Superior temporal gyrus (tissue), 1 donor: ENCODE measurements around the gene TM7SF3.
"Not testable (repeated sequence)": the region's sequence is repeated elsewhere in the genome, so short reads cannot be mapped to it uniquely, and the experiment has no call there.

Experiments
- DNase-seq: peaks from one replicate; pipeline ENCODE4 v3.0.0-alpha.2; 2016; ENCODE audit errors: extremely low spot score

TM7SF3 gene

DNA sequence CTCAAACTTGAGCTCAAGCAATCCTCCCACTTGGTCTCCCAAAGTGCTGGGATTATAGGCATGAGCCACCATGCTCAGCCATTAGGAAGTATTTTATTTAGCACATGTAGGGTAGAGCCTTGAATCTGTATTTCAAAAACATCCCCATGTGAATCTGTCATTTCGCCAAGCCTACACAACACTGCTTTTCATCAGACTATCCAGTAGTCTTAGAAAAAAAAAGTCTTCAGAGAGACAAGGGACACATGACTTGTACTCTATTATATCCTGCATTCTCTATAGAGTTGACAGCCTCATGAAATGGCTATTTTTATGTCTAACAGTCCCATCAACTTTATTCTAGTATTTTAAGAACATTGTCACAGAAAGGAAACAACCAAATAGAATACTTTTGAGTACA, 35.4 kb downstream of the TM7SF3 start:
- no peak for DNase-seq

DNA sequence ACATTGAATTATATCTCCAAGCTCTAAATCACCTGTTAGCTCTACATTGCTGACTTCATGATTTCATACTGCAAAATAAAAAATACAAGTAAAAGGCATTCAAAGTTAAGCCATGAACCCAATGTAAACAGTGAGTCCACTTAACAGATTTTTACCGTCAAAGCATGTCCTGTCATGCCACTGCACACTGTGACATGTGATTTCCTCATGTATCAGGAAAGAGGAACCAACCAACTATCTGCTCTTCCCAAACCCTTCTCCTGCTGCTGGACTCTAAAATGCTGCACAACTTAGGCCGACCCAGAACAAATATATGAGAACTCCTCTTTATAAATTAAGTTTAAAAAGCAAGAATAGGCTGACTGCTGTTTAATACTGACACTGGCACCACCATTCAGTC, 37.5 kb downstream of the TM7SF3 start:
- DNase-seq = no peak

DNA sequence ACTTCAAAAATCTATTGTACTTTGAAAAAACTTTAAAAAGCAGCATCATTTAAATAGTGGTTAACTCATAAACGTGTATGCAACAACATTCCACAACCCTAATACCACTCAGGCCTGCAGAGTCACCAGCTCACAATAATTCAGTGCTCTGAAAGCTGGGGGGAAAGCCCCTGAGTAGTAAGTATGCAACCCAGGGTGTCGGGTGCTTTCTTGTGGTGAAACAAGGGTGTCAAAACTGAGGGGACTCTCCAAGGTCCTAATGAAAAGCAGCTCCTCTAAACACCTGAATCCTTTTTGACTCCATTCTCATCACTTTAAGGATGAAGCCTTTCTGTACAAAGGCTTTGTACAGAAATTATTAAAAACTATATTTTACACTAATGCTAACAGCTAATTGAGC, 42.2 kb downstream of the TM7SF3 start:
- no peak for DNase-seq

DNA sequence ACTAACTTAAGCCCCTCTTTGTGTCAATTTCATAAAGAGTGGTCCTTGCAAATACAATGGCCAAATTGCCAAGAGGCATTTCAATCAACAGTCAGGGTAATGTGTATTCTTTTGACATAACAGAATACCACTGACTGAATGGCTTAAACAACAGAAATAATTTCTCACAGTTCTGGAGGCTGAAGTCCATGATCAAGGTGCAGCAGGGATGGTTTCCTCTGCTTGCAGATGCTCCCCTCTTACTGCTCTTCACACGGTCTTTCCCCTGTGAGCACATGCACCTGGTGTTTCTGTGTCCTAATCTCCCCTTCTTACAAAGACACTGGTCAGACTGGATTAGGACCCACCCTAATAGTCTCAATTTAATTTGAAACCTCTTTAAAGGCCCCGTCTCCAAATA, 44.0 kb downstream of the TM7SF3 start:
- no peak for DNase-seq

DNA sequence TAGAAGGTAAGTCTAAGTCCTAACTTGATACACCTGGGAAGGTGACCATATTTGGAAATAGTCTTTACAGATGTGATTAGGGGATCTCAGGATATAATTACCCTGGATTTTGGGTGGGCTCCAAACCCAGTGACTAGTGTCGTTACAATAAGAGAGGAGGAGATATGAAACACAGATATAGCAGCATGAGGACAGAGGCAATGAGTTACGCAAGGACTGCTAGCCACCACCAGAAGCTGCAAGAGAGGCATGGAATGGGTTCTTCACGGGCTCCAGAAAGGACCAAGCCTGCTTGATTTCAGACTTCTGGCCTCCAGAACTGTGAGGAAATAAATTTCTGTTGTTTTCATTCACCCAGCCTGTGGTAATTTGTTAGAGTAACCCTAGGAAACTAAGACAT, 47.3 kb downstream of the TM7SF3 start:
- no peak for DNase-seq

DNA sequence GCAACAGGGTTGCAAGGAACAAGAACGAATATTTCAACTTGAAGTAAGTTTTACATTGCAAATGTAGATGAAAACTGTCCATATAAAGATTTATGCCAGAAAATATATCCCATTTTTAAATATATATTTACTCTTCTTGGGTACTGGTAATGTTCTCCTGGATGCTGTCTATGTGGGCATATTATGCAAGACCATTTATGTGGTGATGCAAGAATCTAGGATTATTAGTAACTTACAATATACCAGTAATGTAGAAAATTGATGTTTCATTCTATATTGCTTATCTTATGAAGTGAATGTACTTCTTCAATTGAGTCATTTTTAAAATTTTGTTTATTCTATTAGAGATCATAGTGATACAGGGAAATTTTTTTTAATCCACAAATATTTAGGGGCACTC, 50.8 kb downstream of the TM7SF3 start:
- no peak for DNase-seq

DNA sequence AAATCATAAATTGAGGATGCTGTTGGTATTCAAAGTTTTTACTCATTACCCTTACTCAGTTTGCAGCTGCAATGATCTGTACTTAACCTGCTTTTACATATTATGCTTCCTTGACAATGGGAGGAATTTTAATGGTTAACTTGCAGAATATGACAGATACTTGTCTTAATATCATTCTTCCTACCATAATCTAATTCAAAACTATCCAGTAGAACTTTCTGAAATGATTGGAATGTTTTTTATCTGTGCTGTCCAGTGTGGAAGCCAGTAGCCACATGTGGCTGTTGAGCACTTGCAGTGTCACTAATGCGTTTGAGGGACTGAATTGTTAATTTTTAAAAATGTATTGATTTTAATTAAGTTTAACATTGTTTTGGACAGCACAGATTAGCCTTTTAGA, 52.4 kb downstream of the TM7SF3 start:
- no peak for DNase-seq

DNA sequence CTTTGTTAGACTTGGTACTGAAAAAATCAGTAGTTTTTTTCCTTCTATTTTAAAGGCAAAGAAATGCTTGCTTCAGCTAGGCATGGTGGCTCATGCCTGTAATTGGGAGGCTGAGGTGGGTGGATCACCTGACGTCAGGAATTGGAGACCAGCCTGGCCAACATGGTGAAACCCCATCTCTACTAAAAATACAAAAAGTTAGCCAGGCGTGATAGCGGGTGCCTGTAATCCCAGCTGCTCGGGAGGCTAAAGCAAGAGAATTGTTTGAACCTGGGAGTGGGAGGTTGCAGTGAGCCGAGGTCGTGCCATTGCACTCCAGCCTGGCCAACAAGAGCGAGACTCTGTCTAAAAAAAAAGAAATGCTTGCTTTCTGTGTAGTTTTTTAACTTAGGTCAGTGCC, 52.8 kb downstream of the TM7SF3 start:
- DNase-seq = not testable (repeated sequence)

DNA sequence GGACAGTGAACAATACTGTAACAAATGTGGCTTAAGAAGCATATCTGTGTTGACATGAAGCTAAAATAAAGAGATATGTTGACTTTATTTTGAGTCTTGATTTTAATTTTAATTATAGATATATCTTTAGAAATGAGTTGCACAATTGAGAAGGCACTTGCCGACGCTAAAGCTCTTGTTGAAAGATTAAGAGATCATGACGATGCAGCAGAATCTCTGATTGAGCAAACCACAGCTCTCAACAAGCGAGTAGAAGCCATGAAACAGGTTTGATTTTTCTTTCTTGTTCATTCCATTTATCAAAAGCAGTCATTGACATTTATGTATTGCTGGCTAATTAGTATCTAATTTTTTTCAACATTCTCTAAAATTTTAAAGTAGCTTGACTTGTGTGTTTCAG, 60.2 kb downstream of the TM7SF3 start:
- DNase-seq = no peak

DNA sequence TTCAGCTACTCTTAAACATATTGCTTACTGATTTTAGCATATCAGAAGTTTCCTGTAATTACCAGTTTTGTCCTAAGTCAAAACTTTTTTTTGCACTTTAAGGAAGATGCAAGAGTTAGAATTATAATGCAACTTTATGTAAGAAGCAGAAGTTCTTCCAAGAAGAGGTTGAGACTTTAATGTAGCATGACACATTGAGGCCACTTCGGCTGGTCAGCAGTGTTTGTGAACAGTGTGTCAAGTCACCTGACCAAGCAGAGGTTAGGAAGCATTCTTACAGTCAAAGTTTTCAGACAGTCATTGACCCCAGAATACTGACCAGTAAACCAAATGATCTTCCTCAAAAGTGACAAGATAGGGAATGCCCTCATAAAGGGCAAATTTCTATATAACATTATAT, 60.7 kb downstream of the TM7SF3 start:
- DNase-seq = no peak

DNA sequence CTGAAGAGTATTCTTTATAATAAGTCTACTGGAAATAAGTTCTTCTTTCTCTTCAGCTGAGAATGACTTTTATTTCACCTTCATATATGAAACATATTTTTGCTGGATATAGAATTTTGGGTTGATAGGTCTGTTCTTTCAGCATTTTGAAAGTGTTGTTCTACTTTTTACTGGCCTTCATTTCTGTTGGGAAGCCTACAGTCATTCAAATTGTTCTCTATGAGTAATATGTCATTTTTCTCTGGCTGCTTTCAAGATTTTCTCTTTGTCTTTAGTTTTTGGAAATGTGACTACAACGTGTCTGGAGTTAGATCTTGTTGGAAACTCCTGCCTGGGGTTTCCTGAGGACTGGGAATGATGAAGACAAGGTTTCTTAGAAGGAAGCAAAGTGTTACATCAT, 65.9 kb downstream of the TM7SF3 start:
- DNase-seq = no peak

DNA sequence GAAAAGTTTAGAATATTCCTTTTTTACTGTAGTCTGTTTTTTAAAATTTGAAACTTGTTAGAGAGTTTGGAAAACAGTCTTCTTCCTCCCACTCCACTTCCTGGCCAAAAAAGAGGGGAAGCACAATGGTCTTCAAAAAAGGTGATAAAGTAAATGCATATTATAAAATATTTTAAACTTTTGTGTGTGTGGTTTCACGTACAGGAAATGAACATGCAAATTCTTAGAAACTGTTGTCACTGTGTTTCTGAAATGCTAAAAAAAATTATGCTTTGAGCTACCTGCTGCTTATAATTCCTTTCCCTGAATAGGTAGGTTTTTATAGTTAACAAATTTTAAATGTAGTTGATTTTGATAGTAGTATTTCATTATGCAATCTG, 73.0 kb downstream of the TM7SF3 start:
- no peak for DNase-seq

DNA sequence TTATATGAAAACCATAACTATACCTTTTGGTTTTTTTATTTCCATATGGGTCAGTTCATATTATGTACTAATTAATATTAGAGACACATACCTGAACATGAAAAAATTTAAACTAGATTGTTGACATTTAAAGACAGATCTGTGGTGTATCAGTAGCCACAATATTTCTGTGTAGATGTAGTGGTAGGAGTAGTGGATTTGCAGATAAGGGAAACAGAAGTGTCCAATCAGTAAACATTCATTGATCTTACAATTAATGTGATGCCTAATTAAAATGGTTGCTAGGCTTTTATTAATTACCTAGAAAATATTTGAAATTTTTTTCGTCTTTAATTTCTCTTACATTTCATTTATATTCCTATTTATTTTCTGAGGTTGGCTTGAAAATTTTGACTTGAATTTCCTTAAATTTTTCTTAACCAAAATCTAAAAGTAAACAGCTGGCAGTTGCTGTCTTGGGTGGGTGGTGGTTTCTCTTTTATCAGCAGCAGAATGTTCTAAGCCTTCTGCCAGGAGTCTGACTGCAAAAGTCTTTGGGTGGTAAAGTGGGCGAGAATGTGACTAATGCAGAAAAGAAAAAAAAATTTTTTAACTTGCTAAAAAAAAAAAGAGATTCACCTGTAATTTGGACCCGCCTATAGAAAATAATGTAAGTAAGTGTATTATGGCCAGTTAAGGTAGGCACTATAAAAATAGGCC, 73.5 kb downstream of the TM7SF3 start:
- DNase-seq = no peak

DNA sequence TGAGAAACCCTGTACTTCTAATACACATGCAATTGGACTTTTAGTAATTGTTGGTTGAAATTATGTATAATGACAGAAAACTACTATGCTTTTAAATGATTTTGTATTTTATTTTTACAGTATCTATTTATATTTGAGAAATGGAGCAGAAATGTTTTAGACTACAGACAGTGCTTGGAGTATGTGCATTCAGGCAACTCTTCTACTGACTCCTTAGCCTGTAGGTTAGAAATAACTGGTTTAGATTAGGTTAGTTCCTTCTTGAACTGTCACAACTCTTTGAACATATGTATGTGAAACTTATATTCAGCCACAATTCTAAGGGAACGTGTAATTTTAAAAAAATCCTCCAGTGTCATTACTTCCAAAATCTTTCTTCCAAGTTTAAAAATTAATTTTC, 74.2 kb downstream of the TM7SF3 start:
- DNase-seq = peak; percentile 25

DNA sequence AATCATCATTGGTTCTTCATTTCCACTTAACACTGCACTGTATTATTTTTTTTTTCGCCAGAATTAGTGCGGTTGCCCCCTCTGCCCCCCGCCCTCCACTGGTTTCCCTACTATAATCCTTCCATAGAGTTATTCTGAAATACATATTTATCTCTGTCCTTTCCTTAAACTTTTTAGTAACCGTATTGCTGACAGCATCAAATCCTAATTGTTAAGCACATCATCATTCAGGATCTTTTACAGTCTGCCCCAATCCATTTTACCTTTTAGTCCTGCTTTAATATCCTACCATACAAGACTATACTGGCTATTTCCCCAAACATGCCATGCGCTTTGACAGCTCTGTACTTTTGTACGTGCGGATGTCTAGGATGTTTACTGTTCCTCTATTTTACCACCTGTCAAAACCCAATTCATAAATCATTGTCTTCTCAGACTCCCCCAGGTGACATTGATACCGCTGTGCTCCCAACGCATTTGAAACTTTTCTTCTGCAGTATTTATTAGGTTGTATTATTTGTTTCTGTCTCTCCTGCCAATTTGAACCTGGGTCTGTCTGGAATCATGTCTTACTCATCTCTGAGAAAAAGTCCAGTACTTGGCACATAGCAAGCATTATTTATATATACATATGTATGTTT, 74.9 kb downstream of the TM7SF3 start:
- no peak for DNase-seq

DNA sequence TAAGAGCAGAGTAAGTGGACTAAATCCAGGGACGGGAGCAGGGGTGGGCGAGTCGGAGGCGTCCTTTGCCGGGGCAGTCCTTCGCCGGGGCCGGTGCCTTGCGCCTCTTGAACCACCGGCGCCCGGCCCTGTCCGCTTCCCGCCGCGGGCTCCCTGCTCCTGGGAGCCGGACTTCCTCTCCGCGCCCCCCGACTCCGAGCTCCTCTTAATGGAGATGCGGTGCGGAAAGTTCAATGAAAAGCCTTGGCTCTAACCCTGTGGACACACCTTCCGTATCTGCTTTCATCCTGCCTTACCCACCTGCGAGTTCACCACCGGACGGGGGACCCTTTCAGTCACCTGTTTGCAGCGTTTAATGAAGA, 75.5 kb downstream of the TM7SF3 start:
- DNase-seq = peak; percentile 34

DNA sequence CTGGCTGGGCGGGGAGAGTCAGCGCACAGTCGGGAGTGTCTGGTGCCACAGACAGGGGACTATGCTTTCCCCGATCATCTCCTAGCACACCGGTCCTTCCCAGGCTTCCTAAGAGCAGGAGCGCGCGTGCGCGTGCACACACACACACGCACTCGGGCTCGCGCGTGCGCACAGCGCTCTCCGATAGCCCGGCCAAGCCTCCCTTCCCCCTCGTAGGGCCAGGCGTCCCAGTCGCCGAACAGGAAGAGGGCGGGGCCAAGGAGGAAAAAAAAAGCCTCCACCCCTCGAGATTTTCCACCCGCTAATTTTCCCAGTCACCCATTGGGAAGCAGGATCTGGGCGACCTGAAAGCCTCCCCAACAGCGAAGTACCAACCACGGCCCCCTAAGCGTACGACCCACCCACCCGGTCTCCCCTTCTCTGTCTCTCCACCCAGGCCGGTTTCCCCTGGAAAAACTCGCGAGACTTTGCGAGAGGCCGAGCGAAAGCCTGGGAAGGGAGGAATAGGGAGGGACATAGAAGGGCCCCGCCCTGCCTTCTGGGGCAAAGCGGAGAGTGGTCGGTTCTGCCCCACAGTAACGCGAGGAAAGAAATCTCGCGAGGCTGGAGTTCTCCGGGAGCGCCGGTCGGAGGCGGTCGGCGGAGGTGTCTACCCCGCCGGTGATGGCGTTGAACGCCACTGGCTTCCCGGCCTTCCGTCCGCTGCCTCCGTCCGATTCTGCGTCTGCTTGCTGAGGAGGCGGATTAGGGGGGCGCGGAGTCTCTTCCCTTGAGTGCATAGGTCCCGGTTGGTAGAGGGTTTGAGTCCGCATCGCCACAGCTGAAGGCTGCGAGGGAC, 76.1 kb downstream of the TM7SF3 start, which contains the start of the genes FGFR1OP2 and INTS13:
FGFR1OP2 (plus strand) TSS at position 608 of the 838 bp plus-strand sequence. CDS start 15,689 bp downstream, outside the sequence.
INTS13 (minus strand) TSS at position 119 of the 838 bp plus-strand sequence. CDS start 1,178 bp downstream, outside the sequence.
- DNase-seq = peak; percentile 98

DNA sequence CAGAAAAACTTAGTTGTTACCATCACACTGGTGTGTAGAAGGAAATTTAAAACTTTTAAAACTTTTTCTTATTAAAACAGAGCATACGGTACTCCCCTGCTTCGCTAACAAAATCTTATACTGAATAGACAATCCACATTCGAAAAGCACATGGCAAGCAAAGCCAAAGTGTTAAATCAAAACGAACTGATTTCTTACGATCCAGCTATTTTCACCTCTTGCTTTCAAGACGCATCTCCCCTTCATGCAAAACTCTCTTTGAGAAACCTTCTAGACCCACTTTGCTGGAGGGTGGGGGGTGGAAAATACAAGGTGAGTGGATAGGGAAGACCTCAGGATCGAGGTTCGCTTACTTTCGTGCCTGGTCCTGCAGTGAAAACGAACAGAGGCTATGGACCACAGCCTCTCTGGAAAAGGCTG, 76.7 kb downstream of the TM7SF3 start:
- no peak for DNase-seq

DNA sequence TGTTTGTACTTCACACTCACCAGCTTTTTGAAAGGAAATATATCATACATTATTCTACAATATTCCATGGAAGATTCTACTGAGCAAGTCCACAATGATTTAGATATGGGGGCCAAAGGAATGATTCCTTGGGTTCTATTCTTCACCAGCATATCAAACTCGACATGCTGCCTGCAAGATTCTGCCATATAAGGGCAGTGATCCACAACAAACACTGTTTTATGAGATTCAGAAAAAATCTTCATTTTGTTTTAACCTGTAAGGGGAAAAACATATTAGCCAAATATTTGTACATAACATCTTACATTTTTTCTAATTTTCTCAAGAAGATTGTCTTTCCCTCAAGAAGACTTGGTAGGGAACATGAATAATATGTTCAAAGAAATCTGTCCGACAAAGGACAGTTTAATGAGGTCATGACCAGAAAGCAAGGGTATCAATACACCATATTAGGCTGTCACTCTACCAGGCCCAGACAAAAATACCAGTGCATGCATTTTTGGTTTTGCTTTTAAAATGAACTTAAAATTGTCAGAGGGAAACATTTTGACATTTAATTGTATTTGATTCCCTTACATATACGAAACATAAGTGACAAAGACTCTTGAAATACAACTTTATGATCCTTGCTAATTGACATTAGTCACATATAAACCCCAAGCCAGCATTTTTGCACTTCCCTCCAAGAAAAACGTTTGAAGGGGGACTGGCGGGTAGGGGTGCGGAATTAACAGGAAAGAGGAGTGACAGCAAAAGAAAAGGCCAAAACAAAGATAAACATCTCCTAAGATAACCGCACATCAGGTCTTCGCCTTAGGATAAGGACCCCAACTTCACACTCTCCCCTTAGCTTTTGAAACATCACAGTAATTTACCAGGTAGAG, 77.4 kb downstream of the TM7SF3 start:
- no peak for DNase-seq

DNA sequence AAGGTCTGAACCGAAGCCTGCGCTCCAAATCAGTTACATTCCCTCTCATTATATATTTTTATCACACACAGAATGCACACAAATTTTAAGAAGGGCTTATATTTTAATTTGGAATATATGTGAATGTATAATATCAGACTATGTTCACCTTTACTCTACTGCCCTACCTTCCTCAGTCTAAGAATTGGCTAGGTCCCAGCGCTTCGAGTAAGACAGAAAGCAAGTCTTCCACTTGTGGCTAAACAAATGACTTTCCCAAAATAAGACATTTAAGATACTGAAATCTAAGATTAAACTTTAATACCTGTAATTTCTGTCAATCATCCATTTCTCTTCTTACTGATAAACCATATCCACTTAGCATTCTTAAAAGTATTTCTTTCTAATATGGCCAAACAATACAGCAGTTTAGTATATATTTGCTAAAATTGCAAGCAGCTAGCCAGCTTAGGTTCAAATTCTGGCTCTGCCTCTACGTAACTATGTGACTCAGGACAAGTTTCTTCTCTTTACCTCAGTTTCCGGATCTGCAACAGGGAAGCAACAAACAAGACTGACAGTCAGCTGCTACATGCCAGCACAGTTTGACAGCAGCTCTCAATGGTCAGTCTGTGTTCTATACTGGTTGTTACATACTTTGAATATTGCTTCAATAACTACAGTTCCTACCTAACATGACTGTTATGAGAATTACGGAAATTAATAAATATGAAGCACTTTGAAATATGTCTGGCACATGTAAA, 78.4 kb downstream of the TM7SF3 start:
- DNase-seq = no peak

DNA sequence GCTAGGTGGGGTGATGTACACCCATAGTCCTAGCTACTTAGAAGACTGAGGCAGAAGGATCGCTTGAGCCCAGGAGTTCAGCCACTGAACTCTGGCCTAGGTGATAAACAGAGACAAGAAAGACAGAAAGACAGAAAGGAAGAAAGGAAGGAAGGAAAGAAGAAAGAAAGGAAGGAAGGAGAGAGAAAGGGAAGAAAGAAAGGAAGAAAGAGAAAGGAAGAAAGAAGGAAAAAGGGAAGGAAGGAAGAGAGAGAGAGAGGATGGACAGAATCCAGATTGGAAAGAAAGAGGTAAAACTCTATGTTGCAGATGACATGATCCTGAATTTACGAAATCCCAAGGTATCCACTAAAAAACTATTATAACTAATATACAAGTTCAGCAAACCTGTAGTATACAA, 84.6 kb downstream of the TM7SF3 start:
- no peak for DNase-seq
